ENCODE data around the gene CLEC3B.
"Not testable (repeated sequence)": the region's sequence is repeated elsewhere in the genome, so short reads cannot be mapped to it uniquely, and the experiment has no call there.

The CLEC3B gene

GRCh38 chr3:45026038-45026437, at the start of gene CLEC3B:
Gene CLEC3B (plus strand): TSS chr3:45026303. CDS start chr3:45026363, 60 bp downstream.
- no peak for TF ChIP-seq CTCF (IDR thresholded peaks at IDR 0.05; ENCODE audit: borderline replicate concordance, insufficient read depth, low read depth, low read length)

GRCh38 chr3:44981220-44981619, 44.9 kb upstream of the CLEC3B start:
- no peak for TF ChIP-seq CTCF (IDR thresholded peaks at IDR 0.05; ENCODE audit: borderline replicate concordance, insufficient read depth, low read depth, low read length)
- no peak overlapping the region for H3K4me3 ChIP-seq (ENCODE audit: low read depth, low read length)

More at GRCh38 chr3:45026038-45026437, at the start of gene CLEC3B:
- H3K4me3 ChIP-seq (ENCODE audit: low read depth, low read length), result no peak within 1 kb of the TSS

- H3K4me3 ChIP-seq (ENCODE audit: low read depth, low read length), result no peak overlapping the region
- no peak for TF ChIP-seq CTCF (IDR thresholded peaks at IDR 0.05; ENCODE audit: borderline replicate concordance, insufficient read depth, low read depth, low read length)
Measured at GRCh38 chr3:44981751-44982150, 44.4 kb upstream of the CLEC3B start.

- no peak overlapping the region for H3K4me3 ChIP-seq (ENCODE audit: low read depth, low read length)
- no peak for TF ChIP-seq CTCF (IDR thresholded peaks at IDR 0.05; ENCODE audit: borderline replicate concordance, insufficient read depth, low read depth, low read length)
Measured at GRCh38 chr3:44982817-44983216, 43.3 kb upstream of the CLEC3B start.

GRCh38 chr3:44983484-44983941, 42.6 kb upstream of the CLEC3B start:
- TF ChIP-seq CTCF (IDR thresholded peaks at IDR 0.05; ENCODE audit: borderline replicate concordance, insufficient read depth, low read depth, low read length), result no peak
- H3K4me3 ChIP-seq (ENCODE audit: low read depth, low read length), result no peak overlapping the region

GRCh38 chr3:44984335-44984734, 41.8 kb upstream of the CLEC3B start:
- TF ChIP-seq CTCF (IDR thresholded peaks at IDR 0.05; ENCODE audit: borderline replicate concordance, insufficient read depth, low read depth, low read length), result no peak
- no peak overlapping the region for H3K4me3 ChIP-seq (ENCODE audit: low read depth, low read length)

- not testable (repeated sequence) for H3K4me3 ChIP-seq (ENCODE audit: low read depth, low read length)
Measured at GRCh38 chr3:44986330-44986729, 39.8 kb upstream of the CLEC3B start.

- no peak for TF ChIP-seq CTCF (IDR thresholded peaks at IDR 0.05; ENCODE audit: borderline replicate concordance, insufficient read depth, low read depth, low read length)
- H3K4me3 ChIP-seq (ENCODE audit: low read depth, low read length), result no peak overlapping the region
Measured at GRCh38 chr3:44987332-44987731, 38.8 kb upstream of the CLEC3B start.
